K562 (cell line): ENCODE results near the gene TMEM123. TPM values are rescaled to one million over a fixed set of nuclear protein-coding genes. Genes with fewer than 3 reads are reported as not detected.

Experiments
- ATAC-seq: fragments of 200-7000 bp; cut with Tn5 transposase; 3 replicates; pipeline ENCODE4 v1.9.1; 2020; ENCODE audit warnings: moderate library complexity
- BruUV-seq: library from RNA; stranded (reverse); fragments of 400-500 nt; replicated peaks from 2 replicates; lab custom pipeline; 2021; lab: Mats Ljungman, UMichigan
- CTCF ChIA-PET: fragments of 300-600 bp; formaldehyde crosslinking; extraction: SDS; loops from one replicate; lab custom pipeline; 2021; ENCODE audit warnings: low intra/inter-chr PET ratio; lab: Yijun Ruan, JAX
- POLR2A ChIA-PET: fragments of 300-600, 350-650 bp; sonication (Branson Sonifier 250); formaldehyde crosslinking; extraction: SDS; loops from one replicate; lab custom pipeline; 2021; ENCODE audit warnings: antibody characterized with exemption, inconsistent platforms; lab: Yijun Ruan, JAX
- DNase-seq, 4 experiments: peaks; one replicate each; pipeline versions ENCODE4 v3.0.0 to v3.0.0-alpha.2; 2011 to 2018; ENCODE audit warnings: low spot score in 3 of 4, mixed read lengths in 3 of 4; ENCODE audit errors: extremely low read depth in 1 of 4
- FAIRE-seq: peaks from 2 replicates; lab custom pipeline; 2011; peaks lifted over from hg19 to GRCh38; lab: Jason Lieb, UNC
- H2AFZ ChIP-seq: 2 replicates; pipeline ENCODE4 v1.6.0; 2011; ENCODE audit warnings: low read depth, low read length, control low read depth, inconsistent platforms
- H3K27ac ChIP-seq: fragments of 200-600 bp; 3 replicates; pipeline ENCODE4 v1.8.0; 2011; ENCODE audit warnings: low read depth, mild to moderate bottlenecking, control low read depth, inconsistent platforms, low read length, moderate library complexity, mixed read lengths; ENCODE audit errors: extremely low read depth
- H3K27me3 ChIP-seq, 2 experiments: fragments of 300-600 bp in 1 of 2; 2 replicates in 1 of 2; 3 replicates in 1 of 2; pipeline versions ENCODE4 v1.6.0 to v1.8.0; 2011; ENCODE audit warnings: inconsistent platforms in 2 of 2, low read length in 2 of 2, mild to moderate bottlenecking in 1 of 2, mixed read lengths in 1 of 2, moderate library complexity in 1 of 2; ENCODE audit not compliant: control insufficient read depth in 2 of 2, insufficient read depth in 2 of 2
- H3K36me3 ChIP-seq: fragments of 300-600 bp; 3 replicates; pipeline ENCODE4 v1.8.0; 2011; ENCODE audit warnings: mild to moderate bottlenecking, low read length, inconsistent platforms; ENCODE audit not compliant: control insufficient read depth, insufficient read depth
- H3K4me1 ChIP-seq, 2 experiments: fragments of 200-600 bp in 1 of 2; replicated peaks in 1 of 2; 2 replicates in 1 of 2; 3 replicates in 1 of 2; pipeline versions ENCODE4 v1.5.1 to v1.8.0; 2011; ENCODE audit warnings: inconsistent platforms in 2 of 2, low read length in 2 of 2, mild to moderate bottlenecking in 1 of 2, mixed read lengths in 1 of 2, moderate library complexity in 1 of 2; ENCODE audit not compliant: control insufficient read depth in 2 of 2, insufficient read depth in 2 of 2
- H3K4me2 ChIP-seq: 2 replicates; pipeline ENCODE4 v1.6.1; 2011; ENCODE audit warnings: low read length, control low read depth, inconsistent platforms, mixed read lengths; ENCODE audit not compliant: insufficient read depth
- H3K4me3 ChIP-seq: fragments of 200-600 bp; sonication (generic), shearing (Covaris generic); 2 replicates; pipeline ENCODE4 v1.5.1; 2016; ENCODE audit warnings: control low read depth, inconsistent platforms
- H3K79me2 ChIP-seq: fragments of 200-600 bp; 3 replicates; pipeline ENCODE4 v1.8.0; 2011; ENCODE audit warnings: low read length, inconsistent platforms; ENCODE audit not compliant: control insufficient read depth, insufficient read depth
- H3K9ac ChIP-seq, 2 experiments: 2 replicates each; pipeline versions ENCODE4 v1.6.0 to v1.6.1; 2011; ENCODE audit warnings: low read depth in 2 of 2, low read length in 2 of 2, control low read depth in 1 of 2, inconsistent platforms in 1 of 2, mild to moderate bottlenecking in 1 of 2, mixed read lengths in 1 of 2; ENCODE audit not compliant: insufficient read depth in 1 of 2
- H3K9me1 ChIP-seq: one replicate; pipeline ENCODE4 v1.6.0; 2011; ENCODE audit warnings: inconsistent platforms, mild to moderate bottlenecking, low read length, moderate library complexity; ENCODE audit not compliant: control insufficient read depth, insufficient read depth
- H3K9me3 ChIP-seq: replicated peaks from 2 replicates; pipeline ENCODE4 v1.5.1; 2011; ENCODE audit warnings: low read depth, low read length, inconsistent platforms; ENCODE audit not compliant: control insufficient read depth, insufficient read depth
- H4K20me1 ChIP-seq: replicated peaks from 2 replicates; pipeline ENCODE4 v1.6.1; 2011; ENCODE audit warnings: low read length, inconsistent platforms, mixed read lengths; ENCODE audit not compliant: control insufficient read depth, insufficient read depth
- CC2D1A ChIP-seq: fragments of 450-650 bp; IDR thresholded peaks from 2 replicates; pipeline ENCODE4 v1.6.1; 2017; ENCODE audit warnings: mild to moderate bottlenecking
- MECOM ChIP-seq: fragments of 250-450 bp; sonication (Bioruptor Pico); IDR thresholded peaks from 2 replicates; pipeline ENCODE4 v1.8.0; 2022; ENCODE audit warnings: inconsistent platforms
- MTA3 ChIP-seq: fragments of 450-650 bp; formaldehyde crosslinking; IDR thresholded peaks from 2 replicates; pipeline ENCODE4 v1.6.1; 2017; ENCODE audit warnings: mild to moderate bottlenecking, borderline replicate concordance
- NBN ChIP-seq: fragments of 450-650 bp; IDR thresholded peaks from 2 replicates; pipeline ENCODE4 v1.6.1; 2016; ENCODE audit warnings: low read depth, mild to moderate bottlenecking
- NONO ChIP-seq, 2 experiments: fragments of 200-400 bp in 1 of 2; fragments of 450-650 bp in 1 of 2; formaldehyde crosslinking in 1 of 2; IDR thresholded peaks; 2 replicates each; pipeline ENCODE4 v1.6.1; 2017; ENCODE audit warnings: low read depth in 2 of 2, mild to moderate bottlenecking in 2 of 2, moderate library complexity in 2 of 2, low read length in 1 of 2
- SNIP1 ChIP-seq: fragments of 450-650 bp; IDR thresholded peaks from 2 replicates; pipeline ENCODE4 v1.7.1; 2017; ENCODE audit warnings: low read depth, mild to moderate bottlenecking
- STAT5B ChIP-seq: fragments of 250-450 bp; sonication (Bioruptor Pico); IDR thresholded peaks from 2 replicates; pipeline ENCODE4 v1.8.0; 2021; ENCODE audit warnings: mild to moderate bottlenecking, inconsistent platforms
- ZFX ChIP-seq: sonication (generic); formaldehyde crosslinking; IDR thresholded peaks from 2 replicates; pipeline ENCODE4 v1.8.0; 2022; ENCODE audit warnings: mild to moderate bottlenecking, missing genetic modification reagents, moderate library complexity
- ZNF12 ChIP-seq: sonication (generic); formaldehyde crosslinking; IDR thresholded peaks from 2 replicates; pipeline ENCODE4 v1.4.0; 2020; ENCODE audit warnings: mild to moderate bottlenecking, missing genetic modification reagents
- ZNF584 ChIP-seq: fragments of 200-800 bp; sonication (Bioruptor generic); IDR thresholded peaks from 2 replicates; pipeline ENCODE4 v1.6.1; 2016; ENCODE audit warnings: low read depth, mild to moderate bottlenecking, missing genetic modification characterization, missing compliant biosample characterization
- ZNF717 ChIP-seq: fragments of 250-450 bp; sonication (Bioruptor Pico); IDR thresholded peaks from 2 replicates; pipeline ENCODE4 v1.5.0; 2021
- WGBS: fragments of 100-300 bp; shearing (Covaris generic); methylation state at CpG from one replicate; pipeline ENCODE4 v1.1.6; 2016; ENCODE audit warnings: low coverage, mixed read lengths; ENCODE audit not compliant: insufficient coverage; ENCODE audit errors: missing lambda C conversion rate; 5-methylcytosine and 5-hydroxymethylcytosine counted together
- in situ Hi-C: fragments of 300-500 bp; cut with MboI; formaldehyde crosslinking; loops from 4 replicates; pipeline ENCODE4 v1.15.0; 2018; ENCODE audit warnings: inconsistent platforms, mixed read lengths
- intact Hi-C: fragments of 100-400 bp; cut with micrococcal nuclease; formaldehyde crosslinking; loops from 2 replicates; pipeline ENCODE4 v1.14.2; 2022
- polyA plus RNA-seq, 8 experiments: library from polyadenylated mRNA; depleted of rRNA in 4 of 8; stranded (reverse) in 5 of 8; unstranded in 3 of 8; fragments of >200 nt; fragmentation: Nextera tagmentation in 2 of 8; fragmentation: Illumina TruSeq in 1 of 8; extraction: Ambion mirVana in 2 of 8; extraction: Trizol in 1 of 8; gene quantifications; 2 replicates each; pipeline versions ENCODE4 v1.2.1 to v1.2.3, GENCODE V29; 2011 to 2014; ENCODE audit warnings: inconsistent platforms in 1 of 8, missing spikeins in 1 of 8
- total RNA-seq, 7 experiments: library from RNA; depleted of rRNA in 6 of 7; stranded (reverse); fragments of >200 nt in 6 of 7; fragmentation: Illumina TruSeq in 2 of 7; extraction: Trizol in 2 of 7; gene quantifications; 2 replicates each; pipeline versions ENCODE4 v1.2.1 to v1.2.3, GENCODE V29; 2011 to 2021; ENCODE audit warnings: low replicate concordance in 1 of 7
- TF ChIP-seq, protein P1 (sequence below): fragments of 250-450 bp; sonication (Bioruptor Pico); IDR thresholded peaks from 2 replicates; pipeline ENCODE4 v1.5.0; 2021
- TF ChIP-seq, protein P2 (sequence below): fragments of 250-450 bp; sonication (Bioruptor Pico); IDR thresholded peaks from 2 replicates; pipeline ENCODE4 v1.8.0; 2021; ENCODE audit warnings: mild to moderate bottlenecking, moderate library complexity

TMEM123 gene
- total and polyA plus RNA-seq, 9 of the 15 experiments (the other 6 are each of a cell fraction or from before 2014, with no cell fraction given): 19.8 to 344 (median 82.4) TPM

DNA sequence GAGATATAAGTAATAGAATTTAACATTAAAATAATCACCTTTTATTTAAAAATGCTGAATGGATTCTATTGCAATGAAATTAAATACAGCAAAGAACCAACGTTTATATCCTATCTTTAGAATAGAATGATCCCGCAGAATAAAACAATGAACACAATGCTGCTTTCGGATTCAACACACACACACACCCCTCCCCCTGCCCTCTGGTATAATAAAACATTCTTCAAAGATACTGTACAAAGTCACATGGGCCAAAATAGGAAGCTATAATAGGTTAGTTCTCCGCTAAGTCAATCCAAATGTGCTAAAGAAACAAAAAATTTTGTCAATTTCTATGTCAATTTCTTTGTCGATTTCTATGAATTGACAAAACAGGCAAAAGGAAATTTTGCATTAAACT is 47.1 kb downstream of the TMEM123 start (continued):
- TF ChIP-seq ZNF12 (CRISPR knock-in tag): no peak
- TF ChIP-seq ZNF717 (CRISPR knock-in tag): no peak
- TF ChIP-seq CC2D1A: no peak
- TF ChIP-seq ZNF584 (CRISPR knock-in tag): no peak
- no peak for TF ChIP-seq MECOM (CRISPR knock-in tag)

DNA sequence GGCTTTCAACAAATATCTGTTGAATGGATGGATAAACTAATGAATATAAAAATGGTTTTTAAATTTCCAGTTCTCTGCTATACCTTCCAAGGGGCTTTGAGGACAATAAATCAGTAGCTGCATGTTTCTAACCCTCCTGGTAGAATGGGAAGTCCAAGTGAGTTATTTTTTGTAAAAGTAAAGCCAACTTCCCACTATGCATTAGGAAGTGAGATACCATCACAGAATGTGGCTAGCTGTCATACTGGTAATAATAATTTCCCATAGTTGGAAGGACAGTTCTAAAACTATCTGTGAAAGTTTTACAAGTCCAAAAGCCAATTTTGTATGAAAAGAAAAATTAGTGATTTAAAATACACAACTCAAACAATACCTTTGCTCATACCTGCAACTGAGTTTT is 50.0 kb downstream of the TMEM123 start:
- Histone ChIP-seq H3K79me2 (peaks cover 12% of the 10 kb centered on the region; the same call in 2 of the 3 replicates), H3K27me3 (no peaks in the 10 kb centered on the region), H3K36me3 (peaks cover 47% of the 10 kb centered on the region), H3K4me2 (no peak overlapping the region), H2AFZ (no peak overlapping the region), H3K27ac (no peak overlapping the region), H3K9ac (no peak overlapping the region), H3K9me1 (no peaks in the 10 kb centered on the region), H4K20me1 (no peaks in the 10 kb centered on the region), H3K9me3 (no peaks in the 10 kb centered on the region), H3K4me3 (no peak overlapping the region), H3K4me1 (no peaks in the 10 kb centered on the region)
- ATAC-seq (no peak), FAIRE-seq (no peak), DNase-seq (no peak)
- intact Hi-C loops (no loop called here), in situ Hi-C loops (no loop called here)
- no TSS peak for BruUV-seq
- ChIA-PET POLR2A (interaction anchor here (1.0 kb wide), 1 partner anchor 21 kb away, joined by 3 read pairs; no protein-coding TSS in a partner anchor), CTCF (no interaction called here)
- TF ChIP-seq NBN: no peak

DNA sequence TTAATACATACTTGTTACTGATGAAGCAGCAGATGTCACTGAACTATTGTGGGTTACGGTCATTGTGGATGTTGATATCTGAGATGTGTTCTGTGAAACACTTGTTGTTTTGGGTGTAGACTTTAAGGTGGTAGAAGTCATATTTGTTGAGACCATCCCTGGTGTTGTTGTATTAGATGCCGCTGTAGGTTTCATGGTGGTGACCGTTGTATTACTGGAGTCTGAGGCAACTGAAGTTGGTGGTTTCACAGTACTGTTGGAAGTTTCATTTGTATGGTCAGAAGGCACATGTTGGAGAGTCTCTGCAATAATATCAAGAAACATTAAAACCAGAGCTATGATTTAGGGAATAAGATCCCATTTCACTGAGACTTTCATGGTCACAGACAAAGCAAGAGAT is 50.7 kb downstream of the TMEM123 start:
- no peak for DNase-seq
- no peak overlapping the region for H3K4me3 ChIP-seq
- BruUV-seq: no TSS peak
- in situ Hi-C loops (no loop called here), intact Hi-C loops (no loop called here)
- WGBS: 95% methylated on average over 3 of the region's 3 CpGs
- H3K9ac ChIP-seq: no peak overlapping the region
- no peaks in the 10 kb centered on the region for H3K27me3 ChIP-seq
- peaks cover 52% of the 10 kb centered on the region for H3K36me3 ChIP-seq
- H4K20me1 ChIP-seq: no peaks in the 10 kb centered on the region
- no peak overlapping the region for H2AFZ ChIP-seq
- TF ChIP-seq ZFX: no peak
- TF ChIP-seq, protein P1, sequence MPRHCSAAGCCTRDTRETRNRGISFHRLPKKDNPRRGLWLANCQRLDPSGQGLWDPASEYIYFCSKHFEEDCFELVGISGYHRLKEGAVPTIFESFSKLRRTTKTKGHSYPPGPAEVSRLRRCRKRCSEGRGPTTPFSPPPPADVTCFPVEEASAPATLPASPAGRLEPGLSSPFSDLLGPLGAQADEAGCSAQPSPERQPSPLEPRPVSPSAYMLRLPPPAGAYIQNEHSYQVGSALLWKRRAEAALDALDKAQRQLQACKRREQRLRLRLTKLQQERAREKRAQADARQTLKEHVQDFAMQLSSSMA (CRISPR knock-in tag): no peak
- TF ChIP-seq, protein P2, sequence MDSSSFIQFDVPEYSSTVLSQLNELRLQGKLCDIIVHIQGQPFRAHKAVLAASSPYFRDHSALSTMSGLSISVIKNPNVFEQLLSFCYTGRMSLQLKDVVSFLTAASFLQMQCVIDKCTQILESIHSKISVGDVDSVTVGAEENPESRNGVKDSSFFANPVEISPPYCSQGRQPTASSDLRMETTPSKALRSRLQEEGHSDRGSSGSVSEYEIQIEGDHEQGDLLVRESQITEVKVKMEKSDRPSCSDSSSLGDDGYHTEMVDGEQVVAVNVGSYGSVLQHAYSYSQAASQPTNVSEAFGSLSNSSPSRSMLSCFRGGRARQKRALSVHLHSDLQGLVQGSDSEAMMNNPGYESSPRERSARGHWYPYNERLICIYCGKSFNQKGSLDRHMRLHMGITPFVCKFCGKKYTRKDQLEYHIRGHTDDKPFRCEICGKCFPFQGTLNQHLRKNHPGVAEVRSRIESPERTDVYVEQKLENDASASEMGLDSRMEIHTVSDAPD (CRISPR knock-in tag): no peak
- TF ChIP-seq SNIP1: no peak
- TF ChIP-seq STAT5B (CRISPR knock-in tag): no peak
- TF ChIP-seq NONO (IDR thresholded peaks at IDR 0.05; ENCODE audit: low read depth in 2 of 2, low read length in 1 of 2): no peak
- TF ChIP-seq MTA3: no peak
- H3K79me2 ChIP-seq: peaks cover 6% of the 10 kb centered on the region; the same call in 1 of the 3 replicates
- FAIRE-seq: peak; percentile 64
- no peak for ATAC-seq
- no peak overlapping the region for H3K4me2 ChIP-seq
- H3K4me1 ChIP-seq: no peaks in the 10 kb centered on the region
- no peak overlapping the region for H3K27ac ChIP-seq
- no peaks in the 10 kb centered on the region for H3K9me3 ChIP-seq
- POLR2A ChIA-PET: no interaction called here
- H3K9me1 ChIP-seq: no peaks in the 10 kb centered on the region
- CTCF ChIA-PET: no interaction called here
